Measurements from ENCODE around the gene TIMM44.
A peak's percentile ranks its signal among the peaks of the same experiment; 100 is the strongest.
"Not testable (repeated sequence)": the region's sequence is repeated elsewhere in the genome, so short reads cannot be mapped to it uniquely, and the experiment has no call there.

TIMM44 gene

DNA sequence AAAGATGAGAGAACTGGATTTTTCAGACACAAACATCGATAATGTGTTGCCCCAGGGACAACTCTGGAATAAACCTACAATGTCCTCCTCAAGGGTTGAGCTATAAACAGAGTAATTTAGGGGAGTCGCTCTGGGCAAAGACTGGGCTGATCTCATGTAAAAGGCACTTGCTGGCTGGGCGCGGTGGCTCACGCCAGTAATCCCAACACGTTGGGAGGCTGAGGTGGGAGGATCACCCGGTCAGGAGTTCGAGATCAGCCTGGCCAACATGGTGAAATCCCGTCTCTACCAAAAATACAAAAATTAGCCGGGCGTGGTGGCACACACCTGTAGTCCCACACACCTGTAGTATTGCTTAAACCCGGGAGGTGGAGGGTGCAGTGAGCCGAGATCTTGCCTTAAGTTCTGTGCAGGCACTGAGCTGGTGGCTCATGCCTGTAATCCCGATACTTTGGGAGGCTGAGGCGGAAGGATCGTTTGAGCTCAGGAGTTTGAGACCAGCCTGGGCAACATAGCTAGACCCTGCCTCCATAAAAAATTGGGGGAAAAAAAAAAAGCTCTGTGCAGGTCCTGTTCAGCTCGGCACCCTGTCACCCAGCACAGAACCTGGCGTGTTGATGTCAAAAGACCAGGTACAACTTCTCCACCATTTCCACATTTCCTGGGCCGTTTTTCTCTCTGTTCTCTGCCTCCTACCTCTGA is 1.4 kb downstream of the TIMM44 start:
- no peak for DNase-seq

DNA sequence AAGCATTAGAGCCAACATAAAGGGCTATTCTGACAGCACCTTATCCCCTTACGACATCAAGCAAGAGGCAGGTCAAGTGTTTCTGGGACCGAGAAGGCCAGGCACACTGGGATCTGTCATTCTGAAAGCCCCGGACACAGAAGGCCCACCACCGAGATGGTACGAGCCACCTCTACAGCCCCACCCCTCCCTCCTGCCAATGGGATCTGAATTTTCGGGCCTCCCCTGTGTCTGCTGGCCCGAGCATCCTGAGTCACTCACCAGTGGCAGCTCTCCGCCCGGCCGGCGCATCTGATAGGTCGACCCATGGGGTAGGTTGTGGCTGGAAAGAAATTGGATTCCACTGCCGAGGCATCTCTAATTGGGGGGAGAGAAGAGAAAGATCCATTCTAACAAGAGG is 2.6 kb downstream of the TIMM44 start:
- DNase-seq: no peak

GRCh38 chr19:7934766-7935165 is 8.7 kb downstream of the TIMM44 start:
- no peak for DNase-seq

DNA sequence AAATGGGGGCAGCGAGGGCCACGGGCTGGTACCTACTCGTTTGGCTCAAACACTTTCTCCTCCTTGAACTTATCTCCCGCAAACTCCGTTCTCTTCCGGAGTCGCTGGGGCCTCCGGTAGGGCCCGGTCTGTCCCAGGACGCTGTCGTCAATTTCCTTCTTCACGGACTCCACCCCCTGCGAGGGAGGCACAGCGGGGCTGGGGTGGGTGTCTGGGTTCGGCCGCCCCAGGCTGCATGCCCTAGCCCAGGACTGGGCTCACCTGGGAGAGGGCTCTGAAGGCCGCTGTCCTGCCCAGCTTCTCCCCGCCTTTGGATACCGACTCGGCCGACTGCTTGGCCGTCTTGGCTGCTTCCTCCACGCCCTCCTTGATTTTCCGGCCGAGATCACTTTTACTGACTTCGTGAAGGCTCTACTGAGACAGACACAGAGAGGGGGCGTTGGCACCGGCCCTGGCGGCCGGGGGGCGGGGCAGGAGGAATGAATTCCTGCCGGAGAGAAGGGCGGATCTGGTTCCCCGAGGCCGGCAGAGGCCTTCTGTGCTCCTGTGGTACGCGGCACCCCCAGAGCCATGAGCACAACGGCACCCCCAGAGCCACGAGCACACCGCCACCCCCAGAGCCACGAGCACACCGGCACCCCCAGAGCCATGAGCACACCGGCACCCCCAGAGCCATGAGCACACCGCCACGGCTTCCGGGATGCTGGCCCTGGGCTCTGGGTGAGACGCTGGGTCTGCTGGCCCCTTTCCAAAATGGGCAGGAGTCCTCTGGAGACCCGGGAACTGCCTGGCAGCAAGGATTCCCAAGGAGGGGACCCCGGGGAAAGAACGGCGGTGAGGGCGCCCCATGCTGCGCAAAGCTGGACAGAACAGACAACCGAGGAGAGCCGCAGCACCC is 9.4 kb downstream of the TIMM44 start:
- DNase-seq: no peak

DNA sequence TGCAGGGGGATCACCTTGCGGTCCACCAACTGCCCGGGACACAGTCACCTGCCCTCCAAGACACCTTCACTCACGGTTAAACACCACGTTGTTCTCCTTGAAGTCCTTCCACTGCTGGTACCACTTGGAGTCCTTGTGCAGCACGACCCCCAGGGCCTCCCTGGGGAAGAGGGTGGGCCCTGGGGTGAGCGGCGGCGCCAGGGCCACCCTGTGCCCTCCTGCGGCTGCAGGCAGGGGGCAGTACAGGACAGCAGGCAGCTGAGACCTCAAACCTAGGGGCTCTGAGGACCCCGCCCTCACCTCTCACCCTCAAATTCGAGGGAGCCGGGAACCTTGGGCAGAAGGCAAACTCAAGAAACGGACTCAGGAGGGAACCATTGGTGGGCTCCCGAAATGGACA is 10.1 kb downstream of the TIMM44 start:
- no peak for DNase-seq

DNA sequence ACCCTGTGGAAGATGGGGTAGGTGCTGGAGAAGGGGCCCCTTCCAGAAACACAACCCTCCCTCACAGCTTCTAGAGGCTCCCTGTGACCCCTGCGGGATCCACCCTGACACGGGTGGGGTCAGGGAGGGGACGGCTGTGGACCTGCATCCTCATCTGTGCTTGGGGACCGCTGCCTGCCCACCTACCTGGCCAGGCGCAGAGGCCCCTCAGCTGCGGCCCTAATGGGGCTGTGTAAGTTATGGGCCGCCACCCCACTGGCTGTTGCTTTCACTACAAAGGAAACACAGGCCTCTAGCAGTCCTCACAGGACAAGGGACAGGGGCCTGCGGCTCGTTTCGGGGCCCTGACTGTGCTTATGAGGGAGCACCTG is 10.6 kb downstream of the TIMM44 start:
- DNase-seq: no peak

GRCh38 chr19:7932276-7932929 is 11.1 kb downstream of the TIMM44 start:
- DNase-seq: no peak

- DNase-seq: no peak
These were observed 12.0 kb downstream of the TIMM44 start for GRCh38 chr19:7931221-7932061.

- no peak for DNase-seq
These were observed 12.7 kb downstream of the TIMM44 start for GRCh38 chr19:7930765-7931164.

DNA sequence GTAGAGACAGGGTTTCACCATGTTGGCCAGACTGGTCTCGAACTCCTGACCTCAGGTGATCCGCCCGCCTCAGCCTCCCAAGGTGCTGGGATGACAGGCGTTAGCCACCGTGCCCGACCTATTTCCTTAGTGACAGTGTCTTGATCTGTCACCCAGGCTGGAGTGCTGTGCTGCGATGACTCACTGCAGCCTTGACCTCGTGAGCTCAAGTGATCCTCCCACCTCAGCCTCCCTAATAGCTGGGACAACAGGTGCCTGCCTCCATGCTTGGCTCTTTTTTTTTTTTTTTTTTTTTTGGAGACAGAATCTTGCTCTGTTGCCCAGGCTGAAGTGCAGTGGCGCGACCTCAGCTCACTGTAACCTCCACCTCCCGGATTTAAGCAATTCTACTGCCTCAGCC is 13.4 kb downstream of the TIMM44 start:
- not testable (repeated sequence) for DNase-seq

DNA sequence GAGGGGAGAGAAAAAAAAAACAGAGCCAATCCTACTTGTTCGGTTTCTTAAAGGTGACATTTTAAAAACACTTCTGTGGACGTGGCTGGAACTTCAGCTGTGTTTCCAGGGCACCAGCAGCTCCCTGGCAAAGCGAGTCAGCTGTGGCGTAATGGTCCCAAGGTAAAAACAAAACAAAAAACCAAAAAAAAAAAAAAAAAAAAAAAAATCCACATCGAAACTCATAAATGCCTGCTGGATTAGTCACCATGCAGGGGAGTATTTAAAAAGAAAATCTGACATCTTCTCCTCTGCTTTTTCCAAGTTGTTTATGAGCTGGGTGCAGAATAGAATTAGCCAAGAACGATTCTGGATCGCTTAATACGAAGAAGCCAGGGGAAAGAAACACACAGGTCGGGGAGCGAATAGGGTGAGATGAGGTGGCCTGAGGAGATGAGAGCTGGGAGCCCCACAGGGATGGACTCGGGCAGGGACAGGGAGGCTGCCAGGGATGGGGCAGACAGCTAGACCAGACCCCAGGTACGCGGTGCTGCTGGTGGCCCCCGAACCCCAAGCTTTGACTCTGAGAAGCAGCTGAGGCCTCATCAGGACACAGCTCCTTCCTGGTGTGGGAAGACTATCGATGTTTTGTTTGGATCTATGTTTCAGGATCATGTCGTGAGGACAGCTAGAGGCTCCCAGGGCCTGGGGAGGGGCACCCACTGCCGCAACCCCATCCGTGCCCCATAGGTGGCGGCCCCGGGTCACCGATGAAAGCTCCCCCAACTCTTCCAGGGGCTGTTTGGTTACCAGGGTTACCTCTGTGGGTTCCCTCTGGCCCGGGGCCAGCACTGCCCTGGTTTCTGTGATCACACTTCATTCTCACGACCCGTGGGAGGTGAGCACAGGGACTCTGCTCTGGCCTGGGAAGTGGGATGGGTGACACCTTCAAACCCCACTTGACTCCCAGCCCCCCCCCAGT is 14.4 kb downstream of the TIMM44 start:
- peak; percentile 73 for DNase-seq

- no peak for DNase-seq
These were observed 15.1 kb downstream of the TIMM44 start for GRCh38 chr19:7928334-7928706.

DNA sequence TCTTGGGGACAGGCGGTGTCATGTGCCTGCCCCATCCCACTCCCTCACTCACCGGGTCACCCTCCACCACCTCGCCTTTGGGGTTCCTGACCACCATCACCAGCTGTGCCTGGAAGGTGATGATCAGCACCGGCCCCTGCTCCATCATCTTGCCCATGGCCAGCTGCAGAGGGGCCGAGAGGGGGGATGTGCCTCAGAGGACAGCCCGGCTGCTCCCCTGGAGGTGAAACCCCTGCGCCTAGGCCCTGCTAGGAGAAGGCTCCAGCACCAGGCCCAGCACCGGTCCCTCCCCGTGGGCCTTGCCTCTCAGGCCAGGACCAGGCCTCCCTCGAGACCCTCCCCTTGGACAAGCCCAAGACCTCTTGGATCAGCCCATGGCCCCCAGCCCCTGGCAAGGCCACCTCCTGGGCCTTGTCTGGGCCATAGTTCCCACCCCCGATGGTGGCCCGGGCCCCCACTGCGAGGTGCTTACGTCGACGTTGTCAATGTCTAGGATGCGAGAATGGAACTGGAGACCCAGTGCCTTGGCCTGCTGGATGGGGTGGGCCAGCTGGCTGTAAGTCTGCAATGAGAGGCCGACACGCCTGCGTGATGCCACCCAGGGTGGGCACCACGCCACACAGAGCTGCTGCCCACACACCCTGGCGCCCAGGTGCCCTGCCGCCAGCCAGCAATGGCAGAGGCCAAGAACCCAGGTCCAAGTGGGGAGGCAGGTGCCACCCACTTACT is 15.7 kb downstream of the TIMM44 start:
- DNase-seq: no peak

- DNase-seq: no peak
These were observed 16.5 kb downstream of the TIMM44 start for GRCh38 chr19:7926727-7927604.

DNA sequence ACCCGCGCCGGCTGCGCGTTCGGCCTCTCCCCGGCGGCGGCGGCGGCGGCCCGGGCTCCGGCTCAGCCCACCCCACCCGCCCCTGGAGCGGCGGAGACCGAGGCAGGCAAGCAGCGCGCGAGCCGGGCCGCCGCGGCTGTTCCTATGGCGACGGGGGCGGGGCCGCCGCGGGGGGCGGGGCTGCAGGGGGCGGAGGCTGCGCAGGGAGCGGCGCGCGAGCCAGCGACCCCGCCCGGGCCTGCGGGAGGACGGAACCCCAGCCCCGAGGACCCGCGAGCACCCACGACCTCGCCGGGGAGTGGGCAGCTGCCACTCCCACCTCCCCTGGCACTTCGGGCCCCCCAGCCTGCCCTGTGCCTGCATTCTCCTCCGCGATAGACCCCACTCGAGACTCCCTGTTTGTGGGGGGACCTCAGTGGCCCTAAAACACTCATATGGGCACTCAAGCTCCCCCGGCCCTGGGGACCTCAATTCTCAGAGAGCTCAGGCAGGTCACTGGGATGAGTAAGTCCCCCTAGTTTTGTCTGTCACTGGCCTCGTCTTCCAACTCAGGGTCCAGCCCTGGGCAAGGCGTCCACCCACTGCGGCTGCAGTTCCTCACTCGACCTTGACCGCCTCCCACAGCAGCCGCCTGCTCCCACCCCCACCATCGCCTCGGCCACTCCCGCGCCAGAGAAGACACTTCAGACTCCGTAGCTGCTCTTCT is 17.3 kb downstream of the TIMM44 start, which contains the start of gene CTXN1:
CTXN1 (minus strand) TSS at position 115 of the 706 bp plus-strand sequence. CDS start 597 bp downstream, outside the sequence.
- peak; percentile 81 for DNase-seq

GRCh38 chr19:7925171-7925851 is 18.2 kb downstream of the TIMM44 start:
- peak; percentile 77 for DNase-seq

DNA sequence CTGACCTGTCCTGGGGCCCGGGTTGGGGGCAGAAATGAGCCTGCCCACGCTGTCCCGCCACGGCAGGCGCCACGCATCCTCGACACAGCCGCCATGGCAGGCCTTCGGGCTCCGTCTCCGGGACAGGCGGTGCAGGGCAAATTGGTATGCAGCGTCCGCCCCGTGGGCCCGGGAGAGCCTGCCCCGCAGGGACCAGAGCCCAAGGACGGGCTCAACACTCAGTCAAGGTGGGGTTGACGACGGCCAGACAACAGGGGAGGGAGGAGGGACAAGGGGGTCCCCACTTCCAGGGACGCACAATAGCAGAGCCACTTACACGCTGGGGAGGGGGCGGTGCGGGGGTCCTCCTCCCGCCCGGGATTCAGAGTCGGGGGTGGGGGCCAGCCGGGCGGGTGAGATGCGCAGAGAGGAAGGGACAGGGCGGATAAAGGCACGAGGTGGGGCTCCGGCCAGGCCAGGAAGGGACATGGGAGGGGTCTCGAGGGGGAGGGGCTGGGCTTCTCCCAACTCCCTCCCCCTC is 18.8 kb downstream of the TIMM44 start:
- DNase-seq: no peak

DNA sequence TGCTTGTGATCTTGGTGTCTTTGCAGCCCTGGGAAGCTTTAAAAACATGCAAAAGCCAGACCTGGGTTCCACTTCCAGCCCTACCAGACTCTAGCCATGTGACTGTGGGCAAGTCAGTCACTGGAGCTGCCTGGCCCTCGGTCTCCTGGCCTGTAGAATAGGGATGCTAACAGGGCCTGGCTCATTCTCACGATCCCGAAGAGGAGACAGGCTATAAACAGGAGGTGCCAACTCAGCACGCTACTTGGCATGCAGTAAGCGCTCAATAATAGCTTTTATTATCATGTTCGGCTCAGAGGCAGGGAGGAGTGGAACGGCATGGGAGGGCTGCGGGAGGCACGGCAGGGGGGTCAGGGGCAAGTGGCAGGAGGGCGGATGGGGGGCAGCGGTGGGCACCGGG is 19.2 kb downstream of the TIMM44 start:
- DNase-seq: no peak
